GM13976 (cell line): ENCODE data around the gene PCGF3.

Experiments used
- DNase-seq: peaks from one replicate; pipeline ENCODE4 v3.0.0; 2012; ENCODE audit warnings: low spot score
- in situ Hi-C: fragments of 300-500 bp; cut with MboI; formaldehyde crosslinking; loops from one replicate; pipeline ENCODE4 v1.12.0; 2022; ENCODE audit warnings: low sequenced_read_pairs, mixed read lengths, inconsistent platforms; ENCODE audit not compliant: unreplicated experiment
- TF ChIP-seq, protein P1 (sequence below): IDR thresholded peaks from 2 replicates; pipeline ENCODE4 v1.5.1; 2012; ENCODE audit warnings: borderline replicate concordance, mild to moderate bottlenecking; ENCODE audit not compliant: insufficient read depth; ENCODE audit errors: extremely low read depth, missing control alignments, control extremely low read depth

The PCGF3 gene

DNA sequence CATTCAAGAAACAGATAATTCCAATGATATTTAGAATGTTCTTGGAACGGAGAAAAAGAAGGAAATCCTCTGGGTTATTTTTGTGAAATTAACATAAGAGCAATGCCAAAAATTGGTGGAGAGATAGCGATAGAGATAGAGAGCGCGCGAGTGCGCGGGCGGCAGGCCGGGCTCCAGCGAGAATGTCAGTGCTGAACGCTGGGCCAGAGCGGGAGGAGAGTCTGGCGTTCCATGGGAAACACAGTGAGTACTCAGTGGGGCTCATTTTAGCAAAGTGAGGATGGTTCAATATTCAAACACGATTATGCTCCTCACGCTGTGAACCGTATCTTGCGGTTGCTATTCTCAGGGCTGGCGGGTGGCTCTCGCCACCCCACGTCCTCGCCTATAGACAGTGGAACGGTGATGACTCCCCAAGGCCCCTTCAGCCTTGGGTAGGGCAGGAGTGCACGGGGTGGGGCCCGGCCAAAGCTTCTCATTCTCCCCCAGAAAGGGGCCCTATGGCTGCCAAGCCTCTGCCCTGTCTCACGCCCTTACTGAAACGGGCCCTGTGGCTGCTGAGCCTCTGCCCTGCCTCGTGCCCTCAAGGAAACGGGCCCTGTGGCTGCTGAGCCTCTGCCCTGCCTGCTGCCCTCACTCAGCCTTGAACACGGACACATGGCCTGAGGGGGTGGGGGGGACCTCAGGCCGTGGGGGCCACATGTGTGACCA, 103.4 kb downstream of the PCGF3 start:
- in situ Hi-C loops: no loop called here
- DNase-seq: no peak
- TF ChIP-seq, protein P1, sequence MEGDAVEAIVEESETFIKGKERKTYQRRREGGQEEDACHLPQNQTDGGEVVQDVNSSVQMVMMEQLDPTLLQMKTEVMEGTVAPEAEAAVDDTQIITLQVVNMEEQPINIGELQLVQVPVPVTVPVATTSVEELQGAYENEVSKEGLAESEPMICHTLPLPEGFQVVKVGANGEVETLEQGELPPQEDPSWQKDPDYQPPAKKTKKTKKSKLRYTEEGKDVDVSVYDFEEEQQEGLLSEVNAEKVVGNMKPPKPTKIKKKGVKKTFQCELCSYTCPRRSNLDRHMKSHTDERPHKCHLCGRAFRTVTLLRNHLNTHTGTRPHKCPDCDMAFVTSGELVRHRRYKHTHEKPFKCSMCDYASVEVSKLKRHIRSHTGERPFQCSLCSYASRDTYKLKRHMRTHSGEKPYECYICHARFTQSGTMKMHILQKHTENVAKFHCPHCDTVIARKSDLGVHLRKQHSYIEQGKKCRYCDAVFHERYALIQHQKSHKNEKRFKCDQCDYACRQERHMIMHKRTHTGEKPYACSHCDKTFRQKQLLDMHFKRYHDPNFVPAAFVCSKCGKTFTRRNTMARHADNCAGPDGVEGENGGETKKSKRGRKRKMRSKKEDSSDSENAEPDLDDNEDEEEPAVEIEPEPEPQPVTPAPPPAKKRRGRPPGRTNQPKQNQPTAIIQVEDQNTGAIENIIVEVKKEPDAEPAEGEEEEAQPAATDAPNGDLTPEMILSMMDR: no peak

DNA sequence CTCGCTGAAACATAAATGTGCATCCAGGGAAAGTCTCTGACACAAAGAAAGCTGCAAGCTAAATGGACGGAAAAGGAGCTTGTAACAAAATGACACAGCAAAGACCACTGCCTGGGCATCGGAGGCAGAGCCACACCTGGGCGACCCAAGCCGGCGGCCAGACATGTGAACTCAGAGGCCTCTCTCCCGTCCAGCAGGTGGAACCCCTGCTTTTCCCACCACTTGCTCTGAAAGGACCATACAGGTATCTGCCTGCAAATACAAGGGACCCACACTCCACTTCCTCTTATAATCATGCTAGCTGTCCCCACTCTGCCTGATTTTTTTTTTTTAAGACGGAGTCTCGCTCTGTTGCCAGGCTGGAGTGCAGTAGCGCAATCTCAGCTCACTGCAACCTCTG, 108.3 kb downstream of the PCGF3 start:
- no peak for DNase-seq
- TF ChIP-seq, protein P1: no peak
- in situ Hi-C loops: no loop called here

DNA sequence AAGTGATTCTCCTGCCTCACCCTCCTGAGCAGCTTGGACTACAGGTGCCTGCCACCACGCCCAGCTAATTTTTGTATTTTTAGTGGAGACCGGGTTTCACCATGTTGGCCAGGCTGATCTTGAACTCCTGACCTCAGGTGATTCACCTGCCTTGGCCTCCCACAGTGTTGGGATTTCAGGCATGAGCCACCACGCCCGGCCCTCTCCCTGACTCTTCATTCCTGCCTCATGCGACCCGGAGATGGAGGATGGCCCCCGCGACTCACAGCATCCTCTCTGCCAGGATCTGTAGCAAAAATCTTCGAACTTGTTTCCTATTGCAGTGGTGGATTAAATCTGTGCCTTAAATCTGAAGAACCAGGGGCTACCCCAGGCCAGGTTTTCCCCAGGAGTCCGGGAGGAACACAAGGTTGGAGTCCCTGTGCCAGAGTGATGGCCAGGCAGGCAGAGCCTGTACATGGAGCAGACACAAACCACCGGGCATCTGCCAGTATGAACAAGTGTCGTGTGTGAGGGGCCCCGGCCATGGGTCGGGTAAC, 108.7 kb downstream of the PCGF3 start:
- no peak for DNase-seq
- in situ Hi-C loops: no loop called here

DNA sequence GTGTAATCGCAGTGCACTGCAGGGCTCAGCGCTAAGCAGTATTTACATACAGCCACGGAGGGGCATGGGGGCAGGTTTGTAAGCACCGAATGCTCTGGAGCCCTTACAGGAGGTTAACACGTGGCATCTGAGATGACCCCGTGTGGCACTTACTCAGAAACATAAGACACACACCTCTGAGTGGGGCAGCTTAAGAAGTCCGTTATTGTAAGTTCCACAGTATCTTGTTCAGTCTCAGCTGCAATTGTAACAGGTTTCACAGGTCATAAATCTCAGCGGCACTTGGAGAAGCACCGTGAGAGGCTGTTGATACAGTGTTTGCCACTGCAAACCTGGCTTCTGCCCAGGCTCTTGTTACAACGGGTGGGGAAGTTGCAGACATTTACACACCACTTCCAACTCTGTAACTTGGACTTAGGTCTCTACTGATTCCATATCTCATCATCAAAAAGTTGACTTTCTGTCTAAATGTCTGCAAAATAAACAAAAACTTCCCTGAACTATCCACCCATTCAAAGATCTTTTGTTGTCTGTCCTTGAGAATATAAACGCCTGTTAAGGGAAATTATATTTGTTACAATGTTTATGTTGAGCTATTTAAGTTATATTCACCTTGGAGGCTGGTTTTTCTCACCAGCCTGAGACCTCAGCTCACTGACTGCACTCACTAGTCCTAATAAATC, 110.0 kb downstream of the PCGF3 start:
- in situ Hi-C loops: no loop called here
- no peak for DNase-seq
- TF ChIP-seq, protein P1: no peak

More for the DNA sequence above, 108.7 kb downstream of the PCGF3 start:
- TF ChIP-seq, protein P1: no peak

DNA sequence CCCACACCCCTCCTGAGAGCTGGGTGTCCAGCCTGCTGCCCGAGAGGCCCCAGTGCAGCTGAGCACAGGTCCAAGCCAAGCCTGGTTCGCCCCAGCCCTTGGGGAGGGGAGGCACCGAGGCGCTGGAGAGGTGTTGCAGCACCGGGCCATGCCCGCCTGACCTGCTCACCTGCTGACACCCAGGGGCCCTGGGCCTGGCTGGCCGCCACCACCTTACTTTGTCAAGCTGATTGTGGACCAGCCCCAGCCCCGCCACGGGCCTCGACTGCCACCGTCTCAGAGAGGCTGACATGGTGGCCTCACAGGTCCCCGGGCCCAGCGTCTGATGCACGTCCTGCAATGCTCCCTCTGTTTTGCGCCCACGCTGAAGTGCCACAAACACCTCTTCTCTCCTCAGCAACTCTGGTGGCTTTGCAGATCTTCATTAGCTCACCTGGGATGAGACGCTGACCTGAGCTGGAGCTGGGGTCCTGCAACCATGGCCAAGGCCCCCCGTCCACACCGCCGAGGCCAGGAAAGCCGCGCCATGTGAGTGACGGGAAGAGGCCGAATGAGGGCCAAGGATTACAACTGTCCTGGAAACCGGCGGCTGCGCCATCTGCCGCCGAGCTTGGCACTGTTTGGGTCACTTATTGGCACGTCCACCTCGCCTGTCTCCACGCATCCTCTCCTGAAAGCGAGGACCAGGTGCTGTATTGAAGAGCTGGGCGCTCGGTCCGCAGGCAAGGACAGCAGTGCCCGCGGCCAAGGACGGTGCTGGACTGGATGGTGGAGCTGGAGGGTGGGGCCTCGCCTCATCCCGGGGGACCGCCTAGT, 112.7 kb downstream of the PCGF3 start:
- TF ChIP-seq, protein P1: no peak
- no peak for DNase-seq
- in situ Hi-C loops: no loop called here
